ENCODE results near the gene M1AP. TPM values are rescaled to one million over a fixed set of nuclear protein-coding genes. Genes with fewer than 3 reads are reported as not detected.
"Not testable (repeated sequence)": the region's sequence is repeated elsewhere in the genome, so short reads cannot be mapped to it uniquely, and the experiment has no call there.

Gene M1AP
- total RNA-seq, 1 experiment from 2014 or later: not detected

DNA sequence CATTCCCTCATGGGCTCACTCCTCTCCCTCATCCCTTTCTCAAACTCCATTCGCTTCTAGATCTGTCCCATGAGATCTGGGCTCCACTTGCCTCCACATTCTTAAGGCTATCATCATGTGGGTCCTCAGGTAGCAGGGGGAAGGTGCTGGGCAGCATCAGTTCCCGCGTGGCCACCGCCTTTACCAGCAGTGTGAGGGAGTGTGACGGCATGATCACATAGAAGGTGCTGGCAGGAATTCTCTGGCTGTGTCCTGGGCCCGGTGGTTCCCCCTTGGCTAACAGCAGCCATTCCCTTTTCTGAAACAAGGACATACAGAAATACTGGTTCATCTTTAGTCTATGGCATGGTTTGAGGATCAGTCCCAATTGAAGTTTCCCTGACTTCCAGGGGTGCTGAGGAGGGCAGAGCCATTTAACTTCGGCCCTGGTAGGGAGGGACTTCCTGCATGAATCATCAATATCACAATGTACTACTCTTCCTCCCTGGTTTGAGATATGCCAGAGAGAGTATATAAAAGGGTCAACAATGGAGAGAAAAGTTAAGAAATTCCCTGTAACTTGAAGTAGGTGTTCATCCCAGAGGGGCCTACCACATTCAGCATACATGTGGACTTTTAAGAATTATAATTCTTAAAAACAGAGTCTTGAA, 85.9 kb downstream of the M1AP start:
- Histone ChIP-seq H3K4me3 (ENCODE audit: low read depth, low read length) (no peak overlapping the region), H3K27me3 (replicated peaks; ENCODE audit: control insufficient read depth, insufficient read depth, low read length) (no peaks in the 10 kb centered on the region; the same call in 1 of the 2 replicates), H3K36me3 (ENCODE audit: control insufficient read depth, insufficient read depth, low read length) (no peaks in the 10 kb centered on the region), H3K9me3 (no peaks in the 10 kb centered on the region), H3K4me1 (peaks cover 16% of the 10 kb centered on the region)
- intact Hi-C loops (cut with micrococcal nuclease; ENCODE audit: unreplicated experiment): no loop called here
- CTCF ChIA-PET: no interaction called here
- TF ChIP-seq, protein P1, sequence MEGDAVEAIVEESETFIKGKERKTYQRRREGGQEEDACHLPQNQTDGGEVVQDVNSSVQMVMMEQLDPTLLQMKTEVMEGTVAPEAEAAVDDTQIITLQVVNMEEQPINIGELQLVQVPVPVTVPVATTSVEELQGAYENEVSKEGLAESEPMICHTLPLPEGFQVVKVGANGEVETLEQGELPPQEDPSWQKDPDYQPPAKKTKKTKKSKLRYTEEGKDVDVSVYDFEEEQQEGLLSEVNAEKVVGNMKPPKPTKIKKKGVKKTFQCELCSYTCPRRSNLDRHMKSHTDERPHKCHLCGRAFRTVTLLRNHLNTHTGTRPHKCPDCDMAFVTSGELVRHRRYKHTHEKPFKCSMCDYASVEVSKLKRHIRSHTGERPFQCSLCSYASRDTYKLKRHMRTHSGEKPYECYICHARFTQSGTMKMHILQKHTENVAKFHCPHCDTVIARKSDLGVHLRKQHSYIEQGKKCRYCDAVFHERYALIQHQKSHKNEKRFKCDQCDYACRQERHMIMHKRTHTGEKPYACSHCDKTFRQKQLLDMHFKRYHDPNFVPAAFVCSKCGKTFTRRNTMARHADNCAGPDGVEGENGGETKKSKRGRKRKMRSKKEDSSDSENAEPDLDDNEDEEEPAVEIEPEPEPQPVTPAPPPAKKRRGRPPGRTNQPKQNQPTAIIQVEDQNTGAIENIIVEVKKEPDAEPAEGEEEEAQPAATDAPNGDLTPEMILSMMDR (IDR thresholded peaks at IDR 0.05; ENCODE audit: insufficient read depth in 1 of 2, low read depth in 1 of 2, low read length in 1 of 2, severe bottlenecking in 1 of 2, unreplicated experiment in 1 of 2): no peak
- Mint-ChIP-seq H3K27ac (ENCODE audit: unreplicated experiment) (no peak overlapping the region), H3K9me3 (ENCODE audit: unreplicated experiment) (no peaks in the 10 kb centered on the region), H3K36me3 (ENCODE audit: insufficient read depth, unreplicated experiment) (no peaks in the 10 kb centered on the region), H3K4me1 (ENCODE audit: low read depth, unreplicated experiment) (peaks cover 15% of the 10 kb centered on the region), H3K27me3 (ENCODE audit: insufficient read depth, unreplicated experiment) (peaks cover 15% of the 10 kb centered on the region), H3K4me3 (ENCODE audit: unreplicated experiment) (no peak overlapping the region)
- no peak for DNase-seq
- POLR2A ChIA-PET: no interaction called here
- BruUV-seq (replicated peaks): no TSS peak

DNA sequence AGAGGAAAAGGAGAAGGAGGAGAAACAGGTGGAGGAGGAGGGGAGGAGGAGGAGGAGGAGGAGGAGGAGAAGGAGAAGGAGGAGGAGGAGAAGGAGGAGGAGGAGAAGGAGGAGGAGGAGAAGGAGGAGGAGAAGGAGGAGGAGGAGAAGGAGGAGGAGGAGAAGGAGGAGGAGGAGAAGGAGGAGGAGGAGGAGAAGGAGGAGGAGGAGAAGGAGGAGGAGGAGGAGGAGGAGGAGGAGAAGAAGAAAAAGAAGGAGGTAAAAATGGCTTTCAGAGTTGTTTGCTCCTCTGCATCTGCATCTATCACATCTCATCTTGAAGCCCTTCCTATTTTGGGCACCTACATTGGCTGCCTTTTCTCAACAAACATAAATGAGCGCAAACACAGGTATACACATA, 87.1 kb downstream of the M1AP start:
- H3K36me3 Mint-ChIP-seq (ENCODE audit: insufficient read depth, unreplicated experiment); H3K27ac Mint-ChIP-seq (ENCODE audit: unreplicated experiment); POLR2A ChIA-PET; H3K27me3 ChIP-seq (replicated peaks; ENCODE audit: control insufficient read depth, insufficient read depth, low read length); H3K4me3 ChIP-seq (ENCODE audit: low read depth, low read length); intact Hi-C loops (cut with micrococcal nuclease; ENCODE audit: unreplicated experiment); H3K9me3 ChIP-seq; H3K36me3 ChIP-seq (ENCODE audit: control insufficient read depth, insufficient read depth, low read length); H3K4me3 Mint-ChIP-seq (ENCODE audit: unreplicated experiment); H3K9me3 Mint-ChIP-seq (ENCODE audit: unreplicated experiment); DNase-seq; BruUV-seq (replicated peaks); CTCF ChIA-PET: not testable (repeated sequence)
- Mint-ChIP-seq H3K4me1 (ENCODE audit: low read depth, unreplicated experiment) (peaks cover 15% of the 10 kb centered on the region), H3K27me3 (ENCODE audit: insufficient read depth, unreplicated experiment) (peaks cover 13% of the 10 kb centered on the region)
- peaks cover 16% of the 10 kb centered on the region for H3K4me1 ChIP-seq

DNA sequence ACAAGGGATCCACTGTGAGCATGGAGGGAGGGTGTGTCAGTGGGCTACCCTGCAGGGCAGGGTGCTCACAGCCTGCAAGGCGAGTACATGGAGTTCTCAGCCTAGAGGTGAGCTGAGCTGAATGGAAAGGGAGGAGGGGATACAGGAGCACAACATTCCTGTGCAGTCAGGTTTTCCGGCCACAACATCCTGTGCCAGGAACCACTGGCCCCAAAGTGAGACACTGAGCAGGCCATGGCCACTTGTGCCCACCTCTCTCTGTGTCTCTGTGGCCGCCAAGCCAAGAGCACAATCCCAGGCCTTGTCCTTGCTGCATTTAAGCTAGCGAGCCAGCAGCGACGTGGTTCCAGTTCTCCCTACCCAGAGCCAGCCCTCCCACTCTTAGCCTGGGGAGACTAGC, 87.5 kb downstream of the M1AP start:
- Mint-ChIP-seq H3K27me3 (ENCODE audit: insufficient read depth, unreplicated experiment) (peaks cover 10% of the 10 kb centered on the region), H3K27ac (ENCODE audit: unreplicated experiment) (no peak overlapping the region), H3K4me1 (ENCODE audit: low read depth, unreplicated experiment) (peaks cover 15% of the 10 kb centered on the region), H3K4me3 (ENCODE audit: unreplicated experiment) (no peak overlapping the region), H3K9me3 (ENCODE audit: unreplicated experiment) (no peaks in the 10 kb centered on the region), H3K36me3 (ENCODE audit: insufficient read depth, unreplicated experiment) (no peaks in the 10 kb centered on the region)
- Histone ChIP-seq H3K4me1 (peaks cover 16% of the 10 kb centered on the region), H3K27me3 (replicated peaks; ENCODE audit: control insufficient read depth, insufficient read depth, low read length) (no peaks in the 10 kb centered on the region; the same call in 1 of the 2 replicates), H3K36me3 (ENCODE audit: control insufficient read depth, insufficient read depth, low read length) (no peaks in the 10 kb centered on the region; the same call in 1 of the 2 replicates), H3K4me3 (ENCODE audit: low read depth, low read length) (no peak overlapping the region), H3K9me3 (no peaks in the 10 kb centered on the region)
- ChIA-PET CTCF (no interaction called here), POLR2A (no interaction called here)
- intact Hi-C loops (cut with micrococcal nuclease; ENCODE audit: unreplicated experiment): no loop called here
- BruUV-seq (replicated peaks): no TSS peak
- DNase-seq: no peak
- TF ChIP-seq, protein P1 (IDR thresholded peaks at IDR 0.05; ENCODE audit: insufficient read depth in 1 of 2, low read depth in 1 of 2, low read length in 1 of 2, severe bottlenecking in 1 of 2, unreplicated experiment in 1 of 2): no peak
